ENCODE results near the gene ARTN.

Gene ARTN

DNA sequence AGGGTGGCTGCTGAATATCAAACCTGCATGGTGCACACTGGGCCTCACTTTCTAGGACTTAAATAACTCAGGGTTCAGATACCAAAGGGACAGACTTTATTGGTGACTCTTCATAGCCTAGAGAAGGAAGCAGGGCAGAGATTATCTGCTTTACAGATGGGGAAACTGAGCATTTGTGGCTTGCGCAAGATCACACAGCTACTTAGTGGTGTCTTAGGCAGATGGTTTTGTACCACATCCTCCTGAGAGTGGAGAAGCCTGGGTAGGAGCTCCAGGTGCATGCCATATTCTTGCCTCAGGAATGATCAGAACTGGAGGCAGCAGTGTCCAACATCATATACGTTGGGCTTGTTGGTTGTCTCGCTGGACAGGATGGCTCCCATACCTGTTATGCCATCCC is 29.4 kb downstream of the ARTN start:
- Mint-ChIP-seq H3K27ac (no peak overlapping the region), H3K27me3 (no peaks in the 10 kb centered on the region), H3K36me3 (peaks cover 30 to 37% of the 10 kb centered on the region in 2 donors), H3K9me3 (no peaks in the 10 kb centered on the region), H3K4me3 (no peak overlapping the region), H3K4me1 (no peaks in the 10 kb centered on the region)
- ATAC-seq (replicated peaks) (no peak), DNase-seq (no peak)

- DNase-seq (no peak), ATAC-seq (replicated peaks) (no peak)
- Mint-ChIP-seq H3K4me1 (no peaks in the 10 kb centered on the region), H3K9me3 (no peaks in the 10 kb centered on the region), H3K4me3 (no peak overlapping the region), H3K27me3 (no peaks in the 10 kb centered on the region), H3K36me3 (peaks cover 27 to 31% of the 10 kb centered on the region in 2 donors), H3K27ac (no peak overlapping the region)
Measured at GRCh38 chr1:43963890-43964289, 30.3 kb downstream of the ARTN start.

DNA sequence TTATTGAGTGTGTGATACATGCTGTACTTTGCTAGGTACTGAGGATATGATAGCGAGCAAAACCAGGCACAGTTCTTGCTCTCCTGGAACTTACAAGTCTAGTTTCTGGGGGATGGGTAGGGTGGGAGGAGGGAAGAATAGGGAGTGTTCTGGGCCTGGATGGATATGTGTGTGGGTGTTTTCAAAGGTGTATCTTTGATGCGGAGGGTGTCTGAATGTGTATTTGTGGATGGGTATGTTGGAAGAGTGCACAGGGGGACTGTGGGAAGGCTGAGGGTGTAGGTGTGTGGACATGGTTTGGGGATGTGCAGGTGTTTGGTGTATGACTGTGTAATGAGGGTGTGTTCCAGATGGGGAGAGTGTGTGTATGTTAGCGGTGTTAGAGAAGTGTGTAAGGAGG is 31.7 kb downstream of the ARTN start:
- Mint-ChIP-seq H3K27me3 (no peaks in the 10 kb centered on the region), H3K36me3 (peaks cover 23 to 30% of the 10 kb centered on the region in 2 donors), H3K9me3 (no peaks in the 10 kb centered on the region), H3K27ac (no peak overlapping the region), H3K4me3 (no peak overlapping the region), H3K4me1 (peaks cover 3 to 13% of the 10 kb centered on the region in 2 donors)
- no peak for DNase-seq
- ATAC-seq (replicated peaks), result no peak

DNA sequence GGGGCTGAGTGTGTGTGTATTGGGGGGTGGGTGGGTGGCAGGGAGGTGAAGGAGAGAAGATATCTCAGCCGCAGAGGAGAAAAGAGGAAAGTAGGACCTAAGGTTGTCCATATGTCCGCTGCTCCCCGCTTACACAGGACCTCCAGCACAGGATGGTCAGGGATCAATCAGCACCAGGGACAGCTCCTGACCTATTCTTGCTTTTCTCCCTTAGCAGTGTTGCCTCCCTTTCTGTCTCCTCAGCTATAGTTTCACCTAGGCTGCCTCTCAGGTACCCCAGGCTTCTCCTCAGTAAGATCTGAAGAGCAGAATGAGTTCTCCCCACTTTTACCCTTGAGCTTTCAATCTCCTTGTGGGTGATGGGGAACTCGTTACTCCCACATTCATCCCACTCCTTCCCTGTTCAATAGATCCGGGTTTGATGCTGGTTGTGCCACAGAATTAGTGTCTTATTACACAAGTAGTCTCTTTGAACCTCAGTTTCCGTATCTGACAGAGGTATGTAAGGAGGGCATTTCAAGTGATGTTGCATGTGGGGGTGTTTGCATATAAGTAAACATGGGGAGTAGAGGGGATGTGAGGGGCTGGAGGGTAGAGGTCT is 34.8 kb downstream of the ARTN start:
- DNase-seq, result no peak

GRCh38 chr1:43969416-43969745 is 35.8 kb downstream of the ARTN start:
- H3K4me1 Mint-ChIP-seq, result peaks cover 23 to 39% of the 10 kb centered on the region in 2 donors
- H3K4me3 Mint-ChIP-seq, result peak overlapping the region; percentile 94 to 95
- DNase-seq, result no peak
- H3K27ac Mint-ChIP-seq, result no peak overlapping the region
- H3K27me3 Mint-ChIP-seq, result no peaks in the 10 kb centered on the region
- ATAC-seq (replicated peaks), result no peak
- H3K36me3 Mint-ChIP-seq, result peaks cover 25 to 31% of the 10 kb centered on the region in 2 donors
- no peaks in the 10 kb centered on the region for H3K9me3 Mint-ChIP-seq

More for the DNA sequence above, 34.8 kb downstream of the ARTN start:
- Mint-ChIP-seq H3K27me3 (no peaks in the 10 kb centered on the region), H3K36me3 (peaks cover 21 to 28% of the 10 kb centered on the region in 2 donors), H3K9me3 (no peaks in the 10 kb centered on the region), H3K4me3 (peak overlapping the region in 1 of 2 donors; percentile 17), H3K27ac (no peak overlapping the region), H3K4me1 (peaks cover 15 to 30% of the 10 kb centered on the region in 2 donors)
- no peak for ATAC-seq (replicated peaks)

GRCh38 chr1:43969746-43970466 is 36.3 kb downstream of the ARTN start, which contains the start of gene DPH2:
Gene DPH2, plus strand, starts transcription at chr1:43970010. Its CDS starts 166 bp downstream, at chr1:43970176.
- H3K4me3 Mint-ChIP-seq, result peak within 1 kb of the TSS; percentile 94 to 95
- H3K27me3 Mint-ChIP-seq, result no peaks in the 10 kb centered on the region
- H3K27ac Mint-ChIP-seq, result peak within 1 kb of the TSS; percentile 94
- H3K9me3 Mint-ChIP-seq, result no peaks in the 10 kb centered on the region
- DNase-seq (peak; percentile 88), ATAC-seq (replicated peaks) (peak; percentile 91)
- peaks cover 23 to 40% of the 10 kb centered on the region in 2 donors for H3K4me1 Mint-ChIP-seq
- peaks cover 26 to 31% of the 10 kb centered on the region in 2 donors for H3K36me3 Mint-ChIP-seq

DNA sequence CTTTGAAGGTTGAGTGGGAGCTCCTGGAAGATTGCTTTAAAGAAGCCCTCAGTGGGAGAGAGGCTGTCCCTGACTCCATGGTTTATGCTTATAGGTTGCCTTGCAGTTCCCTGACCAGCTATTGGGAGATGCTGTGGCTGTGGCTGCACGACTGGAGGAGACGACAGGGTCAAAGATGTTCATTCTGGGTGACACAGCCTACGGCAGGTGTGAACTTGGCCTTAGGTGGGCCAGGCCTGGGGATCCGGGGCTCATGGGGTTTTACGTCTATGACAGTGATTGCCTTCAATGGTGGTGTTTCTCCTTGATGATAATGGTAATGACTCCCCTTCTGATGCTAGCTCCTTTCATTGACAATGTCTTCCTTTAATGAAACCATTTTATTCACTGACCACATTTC is 36.9 kb downstream of the ARTN start:
- Mint-ChIP-seq H3K9me3 (no peaks in the 10 kb centered on the region), H3K36me3 (peaks cover 26 to 31% of the 10 kb centered on the region in 2 donors), H3K27ac (peak overlapping the region; percentile 94), H3K4me1 (peaks cover 23 to 40% of the 10 kb centered on the region in 2 donors), H3K4me3 (peak overlapping the region; percentile 94 to 95), H3K27me3 (no peaks in the 10 kb centered on the region)
- no peak for DNase-seq
- no peak for ATAC-seq (replicated peaks)

- Mint-ChIP-seq H3K4me1 (peaks cover 26 to 44% of the 10 kb centered on the region in 2 donors), H3K36me3 (peaks cover 26 to 32% of the 10 kb centered on the region in 2 donors), H3K9me3 (no peaks in the 10 kb centered on the region), H3K4me3 (peak overlapping the region; percentile 94 to 95), H3K27ac (peak overlapping the region; percentile 94), H3K27me3 (no peaks in the 10 kb centered on the region)
- no peak for DNase-seq
- no peak for ATAC-seq (replicated peaks)
Measured at GRCh38 chr1:43970911-43971310, 37.3 kb downstream of the ARTN start.

DNA sequence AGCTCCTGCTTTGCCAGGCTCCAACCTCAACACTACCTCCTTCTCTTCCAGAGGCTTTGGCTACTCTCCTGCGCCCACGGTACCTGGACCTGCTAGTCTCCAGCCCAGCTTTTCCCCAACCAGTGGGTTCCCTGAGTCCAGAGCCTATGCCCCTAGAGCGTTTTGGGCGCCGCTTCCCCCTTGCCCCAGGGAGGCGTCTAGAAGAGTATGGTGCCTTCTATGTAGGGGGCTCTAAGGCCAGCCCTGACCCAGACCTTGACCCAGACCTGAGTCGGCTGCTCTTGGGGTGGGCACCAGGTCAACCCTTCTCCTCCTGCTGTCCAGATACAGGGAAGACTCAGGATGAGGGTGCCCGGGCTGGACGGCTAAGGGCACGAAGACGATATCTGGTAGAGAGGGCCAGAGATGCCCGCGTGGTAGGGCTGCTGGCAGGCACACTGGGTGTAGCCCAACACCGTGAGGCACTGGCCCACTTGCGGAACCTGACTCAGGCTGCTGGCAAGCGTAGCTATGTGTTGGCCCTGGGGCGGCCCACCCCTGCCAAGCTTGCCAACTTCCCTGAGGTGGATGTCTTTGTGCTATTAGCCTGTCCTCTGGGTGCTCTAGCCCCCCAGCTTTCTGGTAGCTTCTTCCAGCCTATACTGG is 37.9 kb downstream of the ARTN start:
- DNase-seq, result no peak
- peaks cover 30 to 38% of the 10 kb centered on the region in 2 donors for H3K36me3 Mint-ChIP-seq
- H3K4me1 Mint-ChIP-seq, result peaks cover 29 to 50% of the 10 kb centered on the region in 2 donors
- H3K9me3 Mint-ChIP-seq, result no peaks in the 10 kb centered on the region
- H3K27me3 Mint-ChIP-seq, result no peaks in the 10 kb centered on the region
- peak overlapping the region; percentile 94 to 95 for H3K4me3 Mint-ChIP-seq
- H3K27ac Mint-ChIP-seq, result no peak overlapping the region
- no peak for ATAC-seq (replicated peaks)

GRCh38 chr1:43973981-43974442 is 40.4 kb downstream of the ARTN start:
- H3K27me3 Mint-ChIP-seq, result no peaks in the 10 kb centered on the region
- H3K4me1 Mint-ChIP-seq, result peaks cover 51 to 75% of the 10 kb centered on the region in 2 donors
- H3K4me3 Mint-ChIP-seq, result peak overlapping the region; percentile 91 to 93
- peaks cover 37 to 45% of the 10 kb centered on the region in 2 donors for H3K36me3 Mint-ChIP-seq
- no peaks in the 10 kb centered on the region for H3K9me3 Mint-ChIP-seq
- no peak for DNase-seq
- ATAC-seq (replicated peaks), result no peak
- peak overlapping the region; percentile 96 for H3K27ac Mint-ChIP-seq

GRCh38 chr1:43974443-43975248 is 41.0 kb downstream of the ARTN start, which contains the start of gene ATP6V0B:
Gene ATP6V0B, plus strand, starts transcription at chr1:43974960. Its CDS starts 81 bp downstream, at chr1:43975041.
- H3K27me3 Mint-ChIP-seq, result no peaks in the 10 kb centered on the region
- H3K4me3 Mint-ChIP-seq, result peak within 1 kb of the TSS; percentile 91 to 93
- DNase-seq (peak; percentile 92), ATAC-seq (replicated peaks) (peak; percentile 78 to 80)
- H3K36me3 Mint-ChIP-seq, result peaks cover 37 to 45% of the 10 kb centered on the region in 2 donors
- peaks cover 51 to 68% of the 10 kb centered on the region in 2 donors for H3K4me1 Mint-ChIP-seq
- H3K27ac Mint-ChIP-seq, result peak within 1 kb of the TSS; percentile 96
- no peaks in the 10 kb centered on the region for H3K9me3 Mint-ChIP-seq

DNA sequence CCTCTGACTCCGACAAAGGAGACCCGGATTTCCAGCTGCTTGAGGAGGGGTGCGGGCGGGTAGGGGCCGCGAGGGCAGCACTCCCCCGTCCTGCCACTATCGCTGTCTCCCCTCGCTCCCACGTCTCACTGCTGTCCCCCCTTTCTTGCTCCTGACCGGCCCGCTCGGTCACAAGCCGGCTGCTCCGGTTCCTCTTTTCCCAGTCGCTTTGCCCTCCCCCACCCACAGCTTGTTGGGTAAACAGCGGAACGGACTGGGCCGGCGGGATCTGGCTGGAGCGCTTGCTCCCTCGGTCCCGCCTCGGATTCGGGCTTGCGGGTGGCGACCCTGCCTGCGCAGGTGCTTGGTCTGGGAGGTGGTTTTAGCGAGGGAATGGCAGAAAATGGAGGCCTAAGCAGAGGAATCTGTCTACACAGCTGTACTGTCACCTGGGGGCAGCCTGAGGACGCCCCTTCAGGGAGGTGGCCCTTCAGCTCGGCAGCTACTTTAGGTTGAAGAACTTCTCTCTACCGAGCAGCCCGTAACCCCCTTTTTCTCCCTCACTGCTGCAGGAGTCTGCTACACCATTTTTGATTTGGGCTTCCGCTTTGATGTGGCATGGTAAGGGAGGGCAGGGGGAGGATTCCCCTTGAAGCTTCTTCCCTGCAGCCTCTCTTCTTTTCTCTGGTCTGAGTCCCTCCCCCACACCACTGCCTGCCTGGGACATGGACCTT is 41.8 kb downstream of the ARTN start:
- peak overlapping the region; percentile 96 for H3K27ac Mint-ChIP-seq
- no peaks in the 10 kb centered on the region for H3K27me3 Mint-ChIP-seq
- DNase-seq, result no peak
- ATAC-seq (replicated peaks), result peak; percentile 24 to 38
- H3K36me3 Mint-ChIP-seq, result peaks cover 37 to 46% of the 10 kb centered on the region in 2 donors
- peak overlapping the region; percentile 91 to 93 for H3K4me3 Mint-ChIP-seq
- no peaks in the 10 kb centered on the region for H3K9me3 Mint-ChIP-seq
- peaks cover 53 to 68% of the 10 kb centered on the region in 2 donors for H3K4me1 Mint-ChIP-seq

GRCh38 chr1:43976045-43976444 is 42.4 kb downstream of the ARTN start:
- peaks cover 53 to 68% of the 10 kb centered on the region in 2 donors for H3K4me1 Mint-ChIP-seq

More at GRCh38 chr1:43976045-43976444, 42.4 kb downstream of the ARTN start:
- Mint-ChIP-seq H3K27me3 (no peaks in the 10 kb centered on the region), H3K36me3 (peaks cover 40 to 51% of the 10 kb centered on the region in 2 donors), H3K4me3 (peak overlapping the region; percentile 91 to 93), H3K9me3 (no peaks in the 10 kb centered on the region), H3K27ac (peak overlapping the region; percentile 96)
- no peak for ATAC-seq (replicated peaks)
- no peak for DNase-seq

Data from stimulated activated naive B cell treated with anti-CD40 and anti-IgM and Interleukin-4, amounts not matched to agents 10 μg/mL and 1 μg/mL and 100 μg/mL, for 72 hours (primary cell).